Measurements from ENCODE around the gene FNBP1.

The FNBP1 gene

DNA sequence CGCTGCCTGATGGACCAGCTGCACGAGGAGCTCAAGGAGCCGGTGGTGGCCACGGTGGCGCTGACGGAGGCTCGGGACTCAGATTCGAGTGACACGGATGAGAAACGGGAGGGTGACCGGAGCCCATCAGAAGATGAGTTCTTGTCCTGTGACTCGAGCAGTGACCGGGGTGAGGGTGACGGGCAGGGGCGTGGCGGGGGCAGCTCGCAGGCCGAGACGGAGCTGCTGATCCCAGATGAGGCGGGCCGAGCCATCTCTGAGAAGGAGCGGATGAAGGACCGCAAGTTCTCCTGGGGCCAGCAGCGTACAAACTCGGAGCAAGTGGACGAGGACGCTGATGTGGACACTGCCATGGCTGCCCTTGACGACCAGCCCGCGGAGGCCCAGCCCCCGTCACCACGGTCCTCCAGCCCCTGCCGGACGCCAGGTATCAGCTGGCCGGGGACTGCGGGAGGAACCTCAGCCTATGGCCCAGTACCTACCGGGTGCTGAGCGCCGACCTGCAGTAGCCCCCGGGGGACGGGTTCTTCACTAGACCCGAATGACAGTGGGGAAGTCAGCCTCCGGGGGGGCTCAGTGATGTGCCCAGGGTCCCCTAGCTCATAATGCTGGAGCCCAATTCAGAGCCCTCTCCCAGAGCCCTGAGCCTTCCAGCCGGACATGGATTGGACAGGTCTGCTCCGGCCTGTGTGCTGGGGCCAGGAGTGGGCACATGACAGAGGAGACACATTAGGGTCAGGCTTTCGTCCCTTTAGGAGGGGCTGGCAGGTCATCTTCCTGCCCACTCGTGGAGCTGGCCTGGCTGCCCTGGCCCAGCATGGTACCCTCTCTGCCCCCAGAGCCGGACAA lies 174.7 kb downstream of the FNBP1 start:
- ATAC-seq: no peak; the same call in 2 of the 3 replicates
- TF ChIP-seq, protein P1, sequence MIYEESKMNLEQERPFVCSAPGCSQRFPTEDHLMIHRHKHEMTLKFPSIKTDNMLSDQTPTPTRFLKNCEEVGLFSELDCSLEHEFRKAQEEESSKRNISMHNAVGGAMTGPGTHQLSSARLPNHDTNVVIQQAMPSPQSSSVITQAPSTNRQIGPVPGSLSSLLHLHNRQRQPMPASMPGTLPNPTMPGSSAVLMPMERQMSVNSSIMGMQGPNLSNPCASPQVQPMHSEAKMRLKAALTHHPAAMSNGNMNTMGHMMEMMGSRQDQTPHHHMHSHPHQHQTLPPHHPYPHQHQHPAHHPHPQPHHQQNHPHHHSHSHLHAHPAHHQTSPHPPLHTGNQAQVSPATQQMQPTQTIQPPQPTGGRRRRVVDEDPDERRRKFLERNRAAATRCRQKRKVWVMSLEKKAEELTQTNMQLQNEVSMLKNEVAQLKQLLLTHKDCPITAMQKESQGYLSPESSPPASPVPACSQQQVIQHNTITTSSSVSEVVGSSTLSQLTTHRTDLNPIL (CRISPR knock-in tag; IDR thresholded peaks at IDR 0.05; ENCODE audit: low read depth): no peak
- TF ChIP-seq, protein P2, sequence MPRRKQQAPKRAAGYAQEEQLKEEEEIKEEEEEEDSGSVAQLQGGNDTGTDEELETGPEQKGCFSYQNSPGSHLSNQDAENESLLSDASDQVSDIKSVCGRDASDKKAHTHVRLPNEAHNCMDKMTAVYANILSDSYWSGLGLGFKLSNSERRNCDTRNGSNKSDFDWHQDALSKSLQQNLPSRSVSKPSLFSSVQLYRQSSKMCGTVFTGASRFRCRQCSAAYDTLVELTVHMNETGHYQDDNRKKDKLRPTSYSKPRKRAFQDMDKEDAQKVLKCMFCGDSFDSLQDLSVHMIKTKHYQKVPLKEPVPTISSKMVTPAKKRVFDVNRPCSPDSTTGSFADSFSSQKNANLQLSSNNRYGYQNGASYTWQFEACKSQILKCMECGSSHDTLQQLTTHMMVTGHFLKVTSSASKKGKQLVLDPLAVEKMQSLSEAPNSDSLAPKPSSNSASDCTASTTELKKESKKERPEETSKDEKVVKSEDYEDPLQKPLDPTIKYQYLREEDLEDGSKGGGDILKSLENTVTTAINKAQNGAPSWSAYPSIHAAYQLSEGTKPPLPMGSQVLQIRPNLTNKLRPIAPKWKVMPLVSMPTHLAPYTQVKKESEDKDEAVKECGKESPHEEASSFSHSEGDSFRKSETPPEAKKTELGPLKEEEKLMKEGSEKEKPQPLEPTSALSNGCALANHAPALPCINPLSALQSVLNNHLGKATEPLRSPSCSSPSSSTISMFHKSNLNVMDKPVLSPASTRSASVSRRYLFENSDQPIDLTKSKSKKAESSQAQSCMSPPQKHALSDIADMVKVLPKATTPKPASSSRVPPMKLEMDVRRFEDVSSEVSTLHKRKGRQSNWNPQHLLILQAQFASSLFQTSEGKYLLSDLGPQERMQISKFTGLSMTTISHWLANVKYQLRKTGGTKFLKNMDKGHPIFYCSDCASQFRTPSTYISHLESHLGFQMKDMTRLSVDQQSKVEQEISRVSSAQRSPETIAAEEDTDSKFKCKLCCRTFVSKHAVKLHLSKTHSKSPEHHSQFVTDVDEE (CRISPR knock-in tag; IDR thresholded peaks at IDR 0.05): no peak
- TF ChIP-seq ARNTL (CRISPR knock-in tag; IDR thresholded peaks at IDR 0.05; ENCODE audit: borderline replicate concordance, low read depth) (no peak), ESRRG (CRISPR knock-in tag; IDR thresholded peaks at IDR 0.05) (no peak), ISL1 (CRISPR knock-in tag; IDR thresholded peaks at IDR 0.05) (no peak)

DNA sequence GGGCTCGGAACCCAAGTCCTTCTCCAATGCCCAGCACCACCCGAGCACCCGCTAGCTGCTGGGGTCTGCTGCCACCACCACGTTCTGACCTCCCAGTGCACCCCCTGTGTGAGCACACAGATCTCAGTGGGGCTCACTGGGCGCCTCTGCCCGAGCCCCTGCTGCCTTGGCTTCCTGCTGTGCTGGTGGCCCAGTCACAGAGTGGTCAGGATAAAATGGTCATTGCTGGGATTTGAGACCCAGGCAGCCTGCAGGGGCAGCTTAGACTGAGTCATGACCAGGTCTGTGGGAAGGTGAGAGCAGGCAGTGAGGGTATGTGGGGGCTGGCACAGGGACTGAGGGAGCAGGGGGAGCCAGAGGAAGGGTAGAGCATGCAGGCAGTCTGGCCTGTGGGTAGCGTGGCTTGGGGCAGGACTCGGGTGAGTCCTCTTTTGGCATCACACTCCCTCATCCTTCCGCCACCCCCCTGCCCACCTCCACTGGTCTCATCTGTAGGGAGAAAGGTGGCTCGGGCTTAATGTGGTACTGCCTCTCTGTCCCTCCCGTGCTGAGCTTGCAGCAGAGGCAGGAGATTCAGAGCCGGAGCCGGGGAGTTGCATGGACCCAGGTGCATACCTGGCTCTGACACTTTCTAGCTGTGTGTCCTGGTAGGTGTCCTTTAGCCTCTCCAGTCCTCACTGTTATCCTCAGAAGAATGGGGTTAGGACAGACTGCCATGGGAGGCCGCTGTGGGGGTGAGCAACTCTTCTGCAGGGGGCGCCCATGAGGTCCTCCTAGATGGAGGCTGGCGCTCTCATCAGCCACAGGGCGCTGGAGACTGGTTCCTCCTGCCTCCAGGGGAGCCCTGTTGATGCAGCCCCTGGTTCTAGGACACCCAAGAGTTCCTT lies 175.6 kb downstream of the FNBP1 start:
- no peak for TF ChIP-seq ESRRG (CRISPR knock-in tag; IDR thresholded peaks at IDR 0.05)
- no peak for TF ChIP-seq SNAI2 (CRISPR knock-in tag; IDR thresholded peaks at IDR 0.05)
- TF ChIP-seq, protein P1 (CRISPR knock-in tag; IDR thresholded peaks at IDR 0.05; ENCODE audit: low read depth): no peak
- TF ChIP-seq BACH2 (CRISPR knock-in tag; IDR thresholded peaks at IDR 0.05; ENCODE audit: borderline replicate concordance): no peak
- no peak for TF ChIP-seq TCF4 (CRISPR knock-in tag; IDR thresholded peaks at IDR 0.05; ENCODE audit: borderline replicate concordance)
- no peak for TF ChIP-seq ZNF8 (CRISPR knock-in tag; IDR thresholded peaks at IDR 0.05)
- TF ChIP-seq OSR1 (CRISPR knock-in tag; IDR thresholded peaks at IDR 0.05): no peak
- no peak for TF ChIP-seq CSDC2 (CRISPR knock-in tag; IDR thresholded peaks at IDR 0.05)
- no peak for TF ChIP-seq ARNTL (CRISPR knock-in tag; IDR thresholded peaks at IDR 0.05; ENCODE audit: borderline replicate concordance, low read depth)
- no peak for TF ChIP-seq PPARA (CRISPR knock-in tag; IDR thresholded peaks at IDR 0.05; ENCODE audit: borderline replicate concordance)
- TF ChIP-seq, protein P2 (CRISPR knock-in tag; IDR thresholded peaks at IDR 0.05): no peak
- TF ChIP-seq RARB (CRISPR knock-in tag; IDR thresholded peaks at IDR 0.05): no peak
- no peak for TF ChIP-seq ZFP30 (CRISPR knock-in tag; IDR thresholded peaks at IDR 0.05)
- TF ChIP-seq ZC3H10 (CRISPR knock-in tag; IDR thresholded peaks at IDR 0.05): no peak
- TF ChIP-seq, protein P3, sequence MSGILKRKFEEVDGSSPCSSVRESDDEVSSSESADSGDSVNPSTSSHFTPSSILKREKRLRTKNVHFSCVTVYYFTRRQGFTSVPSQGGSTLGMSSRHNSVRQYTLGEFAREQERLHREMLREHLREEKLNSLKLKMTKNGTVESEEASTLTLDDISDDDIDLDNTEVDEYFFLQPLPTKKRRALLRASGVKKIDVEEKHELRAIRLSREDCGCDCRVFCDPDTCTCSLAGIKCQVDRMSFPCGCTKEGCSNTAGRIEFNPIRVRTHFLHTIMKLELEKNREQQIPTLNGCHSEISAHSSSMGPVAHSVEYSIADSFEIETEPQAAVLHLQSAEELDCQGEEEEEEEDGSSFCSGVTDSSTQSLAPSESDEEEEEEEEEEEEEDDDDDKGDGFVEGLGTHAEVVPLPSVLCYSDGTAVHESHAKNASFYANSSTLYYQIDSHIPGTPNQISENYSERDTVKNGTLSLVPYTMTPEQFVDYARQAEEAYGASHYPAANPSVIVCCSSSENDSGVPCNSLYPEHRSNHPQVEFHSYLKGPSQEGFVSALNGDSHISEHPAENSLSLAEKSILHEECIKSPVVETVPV (CRISPR knock-in tag; IDR thresholded peaks at IDR 0.05): no peak
- ATAC-seq: no peak; the same call in 1 of the 3 replicates

Measured in SK-N-SH treated with all-trans-retinoic acid at 6 μM for 48 hours (cell line).